HepG2 (cell line): Measurements from ENCODE around the gene C1QTNF12. TPM values are rescaled to one million over a fixed set of nuclear protein-coding genes. Genes with fewer than 3 reads are reported as not detected.

Experiments used
- ARID2 ChIP-seq: sonication (generic); formaldehyde crosslinking; IDR thresholded peaks from 2 replicates; pipeline ENCODE4 v1.8.1; 2022; ENCODE audit warnings: mild to moderate bottlenecking, missing genetic modification reagents, borderline replicate concordance
- BORCS8-MEF2B ChIP-seq: sonication (generic); formaldehyde crosslinking; IDR thresholded peaks from 2 replicates; pipeline ENCODE4 v1.8.0; 2022; ENCODE audit warnings: mild to moderate bottlenecking, missing genetic modification reagents
- HDAC2 ChIP-seq: sonication (generic); formaldehyde crosslinking; IDR thresholded peaks from 2 replicates; pipeline ENCODE4 v1.4.0; 2020; ENCODE audit warnings: missing genetic modification reagents
- LCORL ChIP-seq, 2 experiments: fragments of 450-650 bp in 1 of 2; sonication (generic) in 1 of 2; formaldehyde crosslinking in 1 of 2; IDR thresholded peaks; 2 replicates each; pipeline versions ENCODE4 v1.5.0 to v1.6.1; 2017 to 2020; ENCODE audit warnings: antibody characterized with exemption in 1 of 2, missing genetic modification reagents in 1 of 2
- NKX3-1 ChIP-seq: sonication (generic); formaldehyde crosslinking; IDR thresholded peaks from 2 replicates; pipeline ENCODE4 v1.5.0; 2020; ENCODE audit warnings: missing genetic modification reagents
- SATB2 ChIP-seq: sonication (generic); formaldehyde crosslinking; IDR thresholded peaks from 2 replicates; pipeline ENCODE4 v1.5.0; 2020; ENCODE audit warnings: missing genetic modification reagents
- SOX6 ChIP-seq, 2 experiments: fragments of 450-650 bp in 1 of 2; sonication (generic) in 1 of 2; formaldehyde crosslinking in 1 of 2; IDR thresholded peaks; 2 replicates each; pipeline versions ENCODE4 v1.4.0 to v1.6.1; 2017 to 2020; ENCODE audit warnings: antibody characterized with exemption in 1 of 2, mild to moderate bottlenecking in 1 of 2, missing genetic modification reagents in 1 of 2
- THAP11 ChIP-seq: IDR thresholded peaks from 2 replicates; pipeline ENCODE4 v1.6.1; 2016; ENCODE audit warnings: missing biosample characterization, missing genetic modification reagents
- ZNF224 ChIP-seq: sonication (generic); formaldehyde crosslinking; IDR thresholded peaks from 2 replicates; pipeline ENCODE4 v1.5.0; 2020; ENCODE audit warnings: mild to moderate bottlenecking, missing genetic modification reagents
- ZNF234 ChIP-seq: sonication (generic); formaldehyde crosslinking; conservative IDR thresholded peaks from 2 replicates; pipeline ENCODE4 v1.5.1; 2020; ENCODE audit warnings: mild to moderate bottlenecking, missing genetic modification reagents
- ZNF446 ChIP-seq: sonication (generic); formaldehyde crosslinking; IDR thresholded peaks from 2 replicates; pipeline ENCODE4 v1.5.0; 2020; ENCODE audit warnings: mild to moderate bottlenecking, missing genetic modification reagents
- ZSCAN21 ChIP-seq: sonication (generic); formaldehyde crosslinking; IDR thresholded peaks from 2 replicates; pipeline ENCODE4 v1.8.0; 2022; ENCODE audit warnings: mild to moderate bottlenecking, missing genetic modification reagents, moderate library complexity, borderline replicate concordance
- ZSCAN25 ChIP-seq: sonication (generic); formaldehyde crosslinking; IDR thresholded peaks from 2 replicates; pipeline ENCODE4 v1.8.0; 2022; ENCODE audit warnings: mild to moderate bottlenecking, missing genetic modification reagents
- polyA plus RNA-seq, 8 experiments: library from polyadenylated mRNA; depleted of rRNA in 3 of 8; stranded (reverse) in 7 of 8; unstranded in 1 of 8; fragments of >200 nt; fragmentation: Illumina TruSeq in 4 of 8; extraction: Trizol in 4 of 8; gene quantifications; 2 replicates each; pipeline versions ENCODE4 v1.2.1 to v1.2.3, GENCODE V29; 2011 to 2016; ENCODE audit warnings: low read depth in 4 of 8, missing spikeins in 1 of 8, mixed read lengths in 1 of 8; ENCODE audit not compliant: insufficient read depth in 1 of 8
- total RNA-seq, 5 experiments: library from RNA; depleted of rRNA; stranded (reverse); fragments of >200 nt; fragmentation: Illumina TruSeq; extraction: Trizol; gene quantifications; 2 replicates each; pipeline ENCODE4 v1.2.3, GENCODE V29; 2016; ENCODE audit warnings: low read depth in 1 of 5
- TF ChIP-seq, protein P1 (sequence below): IDR thresholded peaks from 2 replicates; pipeline ENCODE4 v1.4.0; 2020; ENCODE audit warnings: mild to moderate bottlenecking, missing genetic modification reagents
- TF ChIP-seq, protein P2 (sequence below): sonication (generic); formaldehyde crosslinking; IDR thresholded peaks from 2 replicates; pipeline ENCODE4 v1.8.0; 2022; ENCODE audit warnings: low read depth, missing genetic modification reagents
- TF ChIP-seq, protein P3 (sequence below): sonication (generic); formaldehyde crosslinking; IDR thresholded peaks from 2 replicates; pipeline ENCODE4 v1.4.0; 2020; ENCODE audit warnings: missing genetic modification reagents
- TF ChIP-seq, protein P4 (sequence below): IDR thresholded peaks from 2 replicates; pipeline ENCODE4 v1.6.1; 2012; ENCODE audit warnings: low read length, improper control_type of control experiment

Gene C1QTNF12
- total and polyA plus RNA-seq, 2 of the 13 experiments (the other 11 are each of a cell fraction or from before 2014, with no cell fraction given): 0.18 to 0.64 TPM

- TF ChIP-seq, protein P1, sequence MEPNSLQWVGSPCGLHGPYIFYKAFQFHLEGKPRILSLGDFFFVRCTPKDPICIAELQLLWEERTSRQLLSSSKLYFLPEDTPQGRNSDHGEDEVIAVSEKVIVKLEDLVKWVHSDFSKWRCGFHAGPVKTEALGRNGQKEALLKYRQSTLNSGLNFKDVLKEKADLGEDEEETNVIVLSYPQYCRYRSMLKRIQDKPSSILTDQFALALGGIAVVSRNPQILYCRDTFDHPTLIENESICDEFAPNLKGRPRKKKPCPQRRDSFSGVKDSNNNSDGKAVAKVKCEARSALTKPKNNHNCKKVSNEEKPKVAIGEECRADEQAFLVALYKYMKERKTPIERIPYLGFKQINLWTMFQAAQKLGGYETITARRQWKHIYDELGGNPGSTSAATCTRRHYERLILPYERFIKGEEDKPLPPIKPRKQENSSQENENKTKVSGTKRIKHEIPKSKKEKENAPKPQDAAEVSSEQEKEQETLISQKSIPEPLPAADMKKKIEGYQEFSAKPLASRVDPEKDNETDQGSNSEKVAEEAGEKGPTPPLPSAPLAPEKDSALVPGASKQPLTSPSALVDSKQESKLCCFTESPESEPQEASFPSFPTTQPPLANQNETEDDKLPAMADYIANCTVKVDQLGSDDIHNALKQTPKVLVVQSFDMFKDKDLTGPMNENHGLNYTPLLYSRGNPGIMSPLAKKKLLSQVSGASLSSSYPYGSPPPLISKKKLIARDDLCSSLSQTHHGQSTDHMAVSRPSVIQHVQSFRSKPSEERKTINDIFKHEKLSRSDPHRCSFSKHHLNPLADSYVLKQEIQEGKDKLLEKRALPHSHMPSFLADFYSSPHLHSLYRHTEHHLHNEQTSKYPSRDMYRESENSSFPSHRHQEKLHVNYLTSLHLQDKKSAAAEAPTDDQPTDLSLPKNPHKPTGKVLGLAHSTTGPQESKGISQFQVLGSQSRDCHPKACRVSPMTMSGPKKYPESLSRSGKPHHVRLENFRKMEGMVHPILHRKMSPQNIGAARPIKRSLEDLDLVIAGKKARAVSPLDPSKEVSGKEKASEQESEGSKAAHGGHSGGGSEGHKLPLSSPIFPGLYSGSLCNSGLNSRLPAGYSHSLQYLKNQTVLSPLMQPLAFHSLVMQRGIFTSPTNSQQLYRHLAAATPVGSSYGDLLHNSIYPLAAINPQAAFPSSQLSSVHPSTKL (CRISPR knock-in tag): no peak
- TF ChIP-seq ZNF224 (CRISPR knock-in tag) (peak; percentile 78; the same call in 1 of the 2 replicates), ZNF234 (peak; percentile 90; the same call in 1 of the 2 replicates), THAP11 (CRISPR knock-in tag) (peak; percentile 93), LCORL (IDR thresholded peaks at IDR 0.05) (no peak), LCORL (CRISPR knock-in tag; IDR thresholded peaks at IDR 0.05) (peak; percentile 62; the same call in 1 of the 2 replicates), ZSCAN21 (peak; percentile 58; the same call in 1 of the 2 replicates), ZNF446 (CRISPR knock-in tag) (no peak), ARID2 (no peak), SOX6 (IDR thresholded peaks at IDR 0.05) (no peak), SOX6 (CRISPR knock-in tag; IDR thresholded peaks at IDR 0.05) (no peak), ZSCAN25 (CRISPR knock-in tag) (peak; percentile 44), NKX3-1 (0 out of 2 replicates have a peak, but pooled peaks have one; percentile 70), BORCS8-MEF2B (no peak; the same call in 1 of the 2 replicates), SATB2 (CRISPR knock-in tag) (no peak), HDAC2 (CRISPR knock-in tag) (0 out of 2 replicates have a peak, but pooled peaks have one; percentile 11)
- TF ChIP-seq, protein P2, sequence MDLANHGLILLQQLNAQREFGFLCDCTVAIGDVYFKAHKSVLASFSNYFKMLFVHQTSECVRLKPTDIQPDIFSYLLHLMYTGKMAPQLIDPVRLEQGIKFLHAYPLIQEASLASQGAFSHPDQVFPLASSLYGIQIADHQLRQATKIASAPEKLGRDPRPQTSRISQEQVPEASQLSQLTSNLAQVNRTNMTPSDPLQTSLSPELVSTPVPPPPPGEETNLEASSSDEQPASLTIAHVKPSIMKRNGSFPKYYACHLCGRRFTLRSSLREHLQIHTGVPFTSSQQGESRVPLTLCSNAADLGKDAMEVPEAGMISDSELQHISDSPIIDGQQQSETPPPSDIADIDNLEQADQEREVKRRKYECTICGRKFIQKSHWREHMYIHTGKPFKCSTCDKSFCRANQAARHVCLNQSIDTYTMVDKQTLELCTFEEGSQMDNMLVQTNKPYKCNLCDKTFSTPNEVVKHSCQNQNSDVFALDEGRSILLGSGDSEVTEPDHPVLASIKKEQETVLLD (CRISPR knock-in tag): peak; percentile 66; the same call in 1 of the 2 replicates
- TF ChIP-seq, protein P3, sequence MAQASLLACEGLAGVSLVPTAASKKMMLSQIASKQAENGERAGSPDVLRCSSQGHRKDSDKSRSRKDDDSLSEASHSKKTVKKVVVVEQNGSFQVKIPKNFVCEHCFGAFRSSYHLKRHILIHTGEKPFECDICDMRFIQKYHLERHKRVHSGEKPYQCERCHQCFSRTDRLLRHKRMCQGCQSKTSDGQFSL: no peak
- TF ChIP-seq, protein P4, sequence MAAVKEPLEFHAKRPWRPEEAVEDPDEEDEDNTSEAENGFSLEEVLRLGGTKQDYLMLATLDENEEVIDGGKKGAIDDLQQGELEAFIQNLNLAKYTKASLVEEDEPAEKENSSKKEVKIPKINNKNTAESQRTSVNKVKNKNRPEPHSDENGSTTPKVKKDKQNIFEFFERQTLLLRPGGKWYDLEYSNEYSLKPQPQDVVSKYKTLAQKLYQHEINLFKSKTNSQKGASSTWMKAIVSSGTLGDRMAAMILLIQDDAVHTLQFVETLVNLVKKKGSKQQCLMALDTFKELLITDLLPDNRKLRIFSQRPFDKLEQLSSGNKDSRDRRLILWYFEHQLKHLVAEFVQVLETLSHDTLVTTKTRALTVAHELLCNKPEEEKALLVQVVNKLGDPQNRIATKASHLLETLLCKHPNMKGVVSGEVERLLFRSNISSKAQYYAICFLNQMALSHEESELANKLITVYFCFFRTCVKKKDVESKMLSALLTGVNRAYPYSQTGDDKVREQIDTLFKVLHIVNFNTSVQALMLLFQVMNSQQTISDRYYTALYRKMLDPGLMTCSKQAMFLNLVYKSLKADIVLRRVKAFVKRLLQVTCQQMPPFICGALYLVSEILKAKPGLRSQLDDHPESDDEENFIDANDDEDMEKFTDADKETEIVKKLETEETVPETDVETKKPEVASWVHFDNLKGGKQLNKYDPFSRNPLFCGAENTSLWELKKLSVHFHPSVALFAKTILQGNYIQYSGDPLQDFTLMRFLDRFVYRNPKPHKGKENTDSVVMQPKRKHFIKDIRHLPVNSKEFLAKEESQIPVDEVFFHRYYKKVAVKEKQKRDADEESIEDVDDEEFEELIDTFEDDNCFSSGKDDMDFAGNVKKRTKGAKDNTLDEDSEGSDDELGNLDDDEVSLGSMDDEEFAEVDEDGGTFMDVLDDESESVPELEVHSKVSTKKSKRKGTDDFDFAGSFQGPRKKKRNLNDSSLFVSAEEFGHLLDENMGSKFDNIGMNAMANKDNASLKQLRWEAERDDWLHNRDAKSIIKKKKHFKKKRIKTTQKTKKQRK: no peak
Measured at GRCh38 chr1:1231400-1232207, 14.9 kb downstream of the C1QTNF12 start, which contains the start of gene SDF4 (continued).
